T-cell (primary cell): ENCODE data around the gene DSC2. TPM values are rescaled to one million over a fixed set of nuclear protein-coding genes. Genes with fewer than 3 reads are reported as not detected.
"Not testable (repeated sequence)": the region's sequence is repeated elsewhere in the genome, so short reads cannot be mapped to it uniquely, and the experiment has no call there.

Experiments
- ATAC-seq, 4 experiments: fragments of 200-7000 bp in 3 of 4; fragments of 150-1000 bp in 1 of 4; cut with Tn5 transposase; replicated peaks in 1 of 4; 1 replicate in 3 of 4; 2 replicates in 1 of 4; pipeline ENCODE4 v1.10.0; 2021; ENCODE audit warnings: moderate library complexity in 3 of 4, mild to moderate bottlenecking in 2 of 4, moderate number of reproducible peaks in 1 of 4
- CTCF ChIA-PET, 2 donors: fragments of 300-600 bp; sonication (Branson Sonifier 250); formaldehyde crosslinking; loops; one replicate each; lab custom pipeline; 2022; ENCODE audit warnings: antibody characterized with exemption in 2 of 2; lab: Charles Lee
- POLR2A ChIA-PET, 2 donors: fragments of 300-600 bp; sonication (Branson Sonifier 250); formaldehyde crosslinking; loops; one replicate each; lab custom pipeline; 2022; ENCODE audit warnings: antibody characterized with exemption in 2 of 2; lab: Charles Lee
- DNase-seq, 35 experiments: peaks; one replicate each; pipeline versions ENCODE4 v3.0.0 to v3.0.0-alpha.2; 2013 to 2023
- H3K27ac ChIP-seq: one replicate; pipeline ENCODE4 v1.5.1; 2013; ENCODE audit warnings: low read length
- H3K27me3 ChIP-seq, 2 experiments: replicated peaks in 1 of 2; 1 replicate in 1 of 2; 2 replicates in 1 of 2; pipeline versions ENCODE4 v1.6.1 to v1.7.0; 2013; ENCODE audit warnings: low read length in 1 of 2, mixed read lengths in 1 of 2; ENCODE audit not compliant: control insufficient read depth in 2 of 2, insufficient read depth in 2 of 2; ENCODE audit errors: extremely low read depth in 1 of 2
- H3K36me3 ChIP-seq, 2 donors: 1 replicate in 1 of 2; 2 replicates in 1 of 2; pipeline versions ENCODE4 v1.6.1 to v1.7.0; 2013; ENCODE audit warnings: low read length in 1 of 2; ENCODE audit not compliant: control insufficient read depth in 2 of 2, insufficient read depth in 1 of 2; ENCODE audit errors: extremely low read depth in 1 of 2
- H3K4me1 ChIP-seq, 2 experiments: 1 replicate in 1 of 2; 2 replicates in 1 of 2; pipeline versions ENCODE4 v1.6.1 to v1.7.0; 2013; ENCODE audit warnings: low read length in 2 of 2, mixed read lengths in 1 of 2; ENCODE audit not compliant: insufficient read depth in 2 of 2, control insufficient read depth in 1 of 2; ENCODE audit errors: extremely low read depth in 1 of 2
- H3K4me3 ChIP-seq, 2 donors: 1 replicate in 1 of 2; 2 replicates in 1 of 2; pipeline versions ENCODE4 v1.5.1 to v1.7.0; 2013; ENCODE audit warnings: mild to moderate bottlenecking in 2 of 2, low read length in 1 of 2, moderate library complexity in 1 of 2; ENCODE audit not compliant: control insufficient read depth in 1 of 2; ENCODE audit errors: extremely low read depth in 1 of 2
- H3K9me3 ChIP-seq: 2 replicates; pipeline ENCODE4 v1.7.0; 2013
- H3K27ac Mint-ChIP-seq, 2 donors: one replicate each; pipeline ENCODE4 v1.8.0; 2020 to 2021; ENCODE audit warnings: mild to moderate bottlenecking in 2 of 2, mixed read lengths in 2 of 2
- H3K27me3 Mint-ChIP-seq, 2 donors: one replicate each; pipeline ENCODE4 v1.8.0; 2021 to 2022; ENCODE audit warnings: mixed read lengths in 2 of 2
- H3K36me3 Mint-ChIP-seq: one replicate; pipeline ENCODE4 v1.8.0; 2021; ENCODE audit warnings: mixed read lengths
- H3K4me1 Mint-ChIP-seq, 3 donors: one replicate each; pipeline ENCODE4 v1.8.0; 2020 to 2022; ENCODE audit warnings: mixed read lengths in 3 of 3, mild to moderate bottlenecking in 1 of 3
- H3K4me3 Mint-ChIP-seq, 3 donors: one replicate each; pipeline ENCODE4 v1.8.0; 2020 to 2022; ENCODE audit warnings: mild to moderate bottlenecking in 3 of 3, mixed read lengths in 3 of 3, moderate library complexity in 3 of 3
- H3K9me3 Mint-ChIP-seq, 3 donors: one replicate each; pipeline ENCODE4 v1.8.0; 2020 to 2022; ENCODE audit warnings: mixed read lengths in 3 of 3
- WGBS: methylation state at CpG from one replicate; pipeline ENCODE4 v1.1.5; 2013; ENCODE audit warnings: missing lambda C conversion rate; ENCODE audit not compliant: insufficient coverage; 5-methylcytosine and 5-hydroxymethylcytosine counted together
- total RNA-seq, 35 experiments: library from RNA in 6 of 35; stranded (reverse) in 6 of 35; fragments of 120-200 nt in 1 of 35; gene quantifications; one replicate each; pipeline versions ENCODE4 v1.2.1 to v1.2.4 and lab custom pipeline; 2013 to 2026

The DSC2 gene
- total RNA-seq, 5 donors from 2014 or later (not counting 1 experiment from before 2014, with no cell fraction given) = 0.09 to 0.16 (median 0.13) TPM; not detected in 2

DNA sequence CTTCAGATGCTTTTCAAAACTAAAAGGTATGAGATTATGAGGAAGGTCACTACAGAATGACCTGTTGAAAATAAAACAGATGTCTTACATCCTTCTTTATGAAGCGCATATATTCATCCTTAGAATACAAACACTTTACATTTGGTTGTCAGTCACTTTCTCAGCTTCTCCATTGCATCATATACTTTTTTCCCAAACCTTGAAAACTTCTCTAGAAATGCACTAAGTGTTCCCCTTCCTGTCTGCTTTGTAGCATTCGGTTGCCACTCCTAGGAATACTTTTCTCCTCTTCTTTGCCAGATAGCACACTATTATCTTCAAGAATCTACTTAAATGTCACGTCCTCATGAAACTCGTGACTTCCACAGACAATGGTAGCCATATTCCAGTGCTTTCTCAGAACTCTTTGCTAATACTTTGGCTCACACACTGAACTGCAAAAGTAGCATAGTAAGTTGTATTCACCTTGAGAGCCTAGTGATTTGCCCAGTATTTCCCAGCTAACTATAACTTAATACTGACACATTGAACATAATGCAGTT lies 32.8 kb upstream of the DSC2 start:
- peaks cover 0 to 9% (median 0%) of the 10 kb centered on the region in 3 donors for H3K9me3 Mint-ChIP-seq
- no peak for ATAC-seq
- no peak overlapping the region for H3K4me3 Mint-ChIP-seq
- H3K36me3 Mint-ChIP-seq = no peaks in the 10 kb centered on the region
- no peak for DNase-seq
- ChIA-PET POLR2A (no interaction called here), CTCF (no interaction called here)
- Histone ChIP-seq H3K27ac (no peak overlapping the region), H3K4me1 (no peaks in the 10 kb centered on the region), H3K4me3 (no peak overlapping the region), H3K27me3 (no peaks in the 10 kb centered on the region), H3K9me3 (no peaks in the 10 kb centered on the region), H3K36me3 (no peaks in the 10 kb centered on the region)
- 78% methylated on average over 3 of the region's 4 CpGs for WGBS
- no peaks in the 10 kb centered on the region for H3K27me3 Mint-ChIP-seq
- H3K27ac Mint-ChIP-seq = no peak overlapping the region
- H3K4me1 Mint-ChIP-seq = no peaks in the 10 kb centered on the region

DNA sequence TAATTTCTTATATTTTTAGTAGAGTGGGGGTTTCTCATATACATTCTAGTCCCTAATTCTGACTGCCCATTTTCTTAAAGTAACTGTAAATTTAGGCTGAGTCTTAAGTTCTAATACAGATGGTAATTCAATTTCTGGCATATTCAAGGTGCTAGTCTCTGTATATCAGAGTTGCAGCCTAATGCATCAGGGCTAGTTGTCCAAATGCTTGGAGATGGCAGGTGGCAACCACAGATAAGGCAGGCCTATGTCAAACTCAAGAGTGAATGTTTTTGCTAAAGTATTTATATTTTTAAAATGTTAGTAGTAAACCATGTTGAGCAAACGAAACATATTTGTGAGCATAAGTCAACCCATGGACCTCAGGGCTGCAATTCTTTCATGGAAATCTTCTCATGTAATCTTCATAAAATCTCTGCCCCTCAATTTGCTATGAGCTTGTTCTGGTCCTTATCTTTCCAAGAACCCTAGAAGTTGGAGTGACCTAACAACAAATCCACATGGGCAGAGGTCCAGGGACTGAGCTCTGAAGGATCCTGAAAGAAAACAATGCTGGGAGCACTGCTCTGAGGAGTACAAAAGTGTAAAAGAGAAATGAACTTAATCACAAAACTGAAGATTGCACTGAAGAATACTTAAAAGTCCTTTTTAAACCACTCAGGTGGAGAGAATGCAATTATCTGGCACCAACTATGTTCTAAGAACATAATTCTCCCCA lies 27.3 kb upstream of the DSC2 start:
- no peak overlapping the region for H3K4me3 Mint-ChIP-seq
- H3K4me1 Mint-ChIP-seq = no peaks in the 10 kb centered on the region
- no CpG with 5 or more reads among the region's 1 CpG for WGBS
- H3K36me3 Mint-ChIP-seq = no peaks in the 10 kb centered on the region
- Histone ChIP-seq H3K4me1 (no peaks in the 10 kb centered on the region), H3K27ac (no peak overlapping the region), H3K27me3 (no peaks in the 10 kb centered on the region), H3K4me3 (no peak overlapping the region), H3K9me3 (no peaks in the 10 kb centered on the region), H3K36me3 (no peaks in the 10 kb centered on the region)
- ChIA-PET CTCF (no interaction called here), POLR2A (no interaction called here)
- H3K27ac Mint-ChIP-seq = no peak overlapping the region
- ATAC-seq (no peak), DNase-seq (no peak)
- H3K9me3 Mint-ChIP-seq = peaks cover 4 to 7% (median 6%) of the 10 kb centered on the region in 3 donors
- H3K27me3 Mint-ChIP-seq = no peaks in the 10 kb centered on the region

DNA sequence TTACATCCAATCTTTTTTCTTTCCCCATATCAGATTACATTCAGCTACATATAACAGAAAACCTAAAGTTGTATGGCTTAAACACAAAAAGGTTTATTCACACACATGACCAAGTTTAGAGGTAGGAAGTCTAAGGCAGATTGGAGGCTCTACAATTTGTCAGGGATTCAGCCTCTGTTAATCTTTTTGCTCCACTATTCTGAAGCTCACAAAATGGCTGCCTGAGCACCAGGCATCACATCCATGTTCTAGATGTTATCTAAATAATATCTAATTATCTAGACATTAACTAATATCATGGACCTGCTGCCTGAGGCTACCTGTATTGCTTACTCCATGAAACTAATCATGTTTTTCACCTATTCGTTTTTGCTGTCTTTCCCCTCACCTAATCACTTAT lies 23.7 kb upstream of the DSC2 start:
- ATAC-seq = no peak
- ChIA-PET CTCF (interaction anchor here in 1 of 2 donors (0.6 kb wide), 1 partner anchor 218 kb away, joined by 3 read pairs; no protein-coding TSS in a partner anchor), POLR2A (no interaction called here)
- no CpG with 5 or more reads among the region's 1 CpG for WGBS
- H3K4me1 ChIP-seq = no peaks in the 10 kb centered on the region
- no peaks in the 10 kb centered on the region for H3K27me3 Mint-ChIP-seq
- H3K4me1 Mint-ChIP-seq = no peaks in the 10 kb centered on the region
- H3K27ac ChIP-seq = no peak overlapping the region
- peaks cover 4 to 10% (median 6%) of the 10 kb centered on the region in 3 donors for H3K9me3 Mint-ChIP-seq
- DNase-seq = no peak
- H3K4me3 Mint-ChIP-seq = no peak overlapping the region
- no peaks in the 10 kb centered on the region for H3K9me3 ChIP-seq
- no peaks in the 10 kb centered on the region for H3K27me3 ChIP-seq
- H3K4me3 ChIP-seq = no peak overlapping the region
- H3K36me3 ChIP-seq = no peaks in the 10 kb centered on the region
- H3K36me3 Mint-ChIP-seq = no peaks in the 10 kb centered on the region
- H3K27ac Mint-ChIP-seq = no peak overlapping the region

DNA sequence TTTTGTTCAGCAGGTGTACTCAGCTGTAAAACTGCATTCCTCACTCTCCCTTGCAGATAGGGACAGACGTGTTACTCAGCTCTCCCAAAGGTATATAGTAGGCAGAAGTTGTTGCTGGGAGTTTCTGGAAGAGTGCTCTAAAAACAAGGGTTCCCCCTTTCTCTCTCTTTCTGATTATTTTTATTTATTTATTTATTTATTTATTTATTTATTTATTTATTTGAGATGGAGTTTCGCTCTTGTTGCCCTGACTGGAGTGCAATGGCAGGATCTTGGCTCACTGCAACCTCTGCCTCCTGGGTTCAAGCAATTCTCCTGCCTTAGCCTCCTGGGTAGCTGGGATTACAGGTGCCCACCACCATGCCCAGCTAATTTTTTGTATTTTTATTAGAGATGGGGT lies 20.9 kb upstream of the DSC2 start:
- ATAC-seq, H3K4me1 Mint-ChIP-seq, H3K36me3 Mint-ChIP-seq, H3K27ac ChIP-seq, POLR2A ChIA-PET, CTCF ChIA-PET, H3K4me3 ChIP-seq, H3K27me3 Mint-ChIP-seq, H3K4me3 Mint-ChIP-seq, H3K27ac Mint-ChIP-seq, H3K36me3 ChIP-seq, DNase-seq, H3K4me1 ChIP-seq, H3K9me3 ChIP-seq, H3K27me3 ChIP-seq: not testable (repeated sequence)
- WGBS = no CpG with 5 or more reads among the region's 2 CpGs
- peaks cover 8 to 17% (median 10%) of the 10 kb centered on the region in 3 donors for H3K9me3 Mint-ChIP-seq

DNA sequence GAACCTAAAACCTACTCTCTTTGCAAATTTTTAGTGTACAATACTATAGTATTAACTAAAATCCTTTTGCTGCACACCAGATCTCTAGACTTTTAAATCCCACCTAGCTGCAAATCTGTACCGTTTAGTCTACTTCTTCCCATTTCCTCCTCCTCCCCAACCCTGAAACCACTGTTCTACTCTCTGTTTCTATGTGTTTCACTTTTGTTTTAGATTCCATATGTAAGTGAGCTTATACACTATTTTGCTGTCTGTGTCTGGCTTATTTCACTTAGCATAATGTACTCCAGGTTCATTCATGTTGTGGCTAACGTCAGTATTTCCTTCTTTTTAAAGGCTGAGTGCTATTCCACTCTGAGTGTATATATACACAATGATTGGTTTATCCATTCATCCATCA lies 18.4 kb upstream of the DSC2 start:
- CTCF ChIA-PET = no interaction called here

DNA sequence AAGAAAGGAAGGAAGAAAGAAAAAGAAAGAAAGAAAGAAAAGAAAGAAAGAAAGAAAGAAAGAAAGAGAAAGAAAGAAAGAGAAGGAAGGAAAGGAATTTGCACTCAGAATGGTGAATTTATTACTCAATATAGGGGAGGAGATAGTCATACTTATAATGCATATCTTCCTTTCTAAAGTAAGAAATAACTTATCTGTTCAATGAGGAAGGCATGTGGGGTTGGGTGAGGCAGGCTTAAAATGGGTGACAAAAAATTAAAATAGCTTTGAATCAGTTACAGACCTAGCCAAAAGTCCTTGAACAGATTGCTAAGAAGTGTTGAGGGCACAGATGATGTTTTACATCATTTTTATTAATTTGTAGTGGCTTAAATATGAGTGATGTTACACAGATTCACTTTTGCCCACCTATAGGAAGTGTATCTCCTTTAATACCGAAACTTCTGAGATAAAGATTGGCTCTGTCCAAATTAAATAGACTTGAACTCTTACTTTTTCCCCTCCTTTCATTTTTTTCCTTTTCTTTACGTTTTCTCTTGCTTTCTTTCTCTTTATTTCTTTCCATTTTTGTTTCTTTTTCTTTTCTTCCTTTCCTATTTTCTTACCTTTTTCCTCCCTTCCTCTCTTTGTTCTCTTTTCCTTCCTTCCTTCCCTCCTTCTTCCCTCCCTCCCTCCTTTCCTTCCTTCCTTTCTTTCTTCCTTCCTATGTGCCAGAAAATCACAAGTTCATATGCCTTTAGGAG lies 14.8 kb upstream of the DSC2 start:
- H3K27ac Mint-ChIP-seq = no peak overlapping the region
- no peaks in the 10 kb centered on the region for H3K36me3 ChIP-seq
- peaks cover 8 to 14% (median 13%) of the 10 kb centered on the region in 3 donors for H3K9me3 Mint-ChIP-seq
- H3K36me3 Mint-ChIP-seq = no peaks in the 10 kb centered on the region
- 60% methylated on average over 2 of the region's 2 CpGs for WGBS
- H3K4me3 ChIP-seq = no peak overlapping the region
- no peaks in the 10 kb centered on the region for H3K27me3 Mint-ChIP-seq
- ChIA-PET POLR2A (interaction anchor here in 1 of 2 donors (0.8 kb wide), 1 partner anchor 1254 kb away, joined by 4 read pairs; no protein-coding TSS in a partner anchor), CTCF (no interaction called here)
- H3K27me3 ChIP-seq = no peaks in the 10 kb centered on the region
- no peak overlapping the region for H3K4me3 Mint-ChIP-seq
- no peak for DNase-seq
- no peak for ATAC-seq
- H3K9me3 ChIP-seq = no peaks in the 10 kb centered on the region
- H3K27ac ChIP-seq = no peak overlapping the region
- no peaks in the 10 kb centered on the region for H3K4me1 Mint-ChIP-seq
- no peaks in the 10 kb centered on the region for H3K4me1 ChIP-seq

More for the DNA sequence above, 18.4 kb upstream of the DSC2 start:
- ATAC-seq (no peak), DNase-seq (no peak)
- POLR2A ChIA-PET = interaction anchor here in 1 of 2 donors (0.6 kb wide), 1 partner anchor 1839 kb away, joined by 4 read pairs; no protein-coding TSS in a partner anchor
- Histone ChIP-seq H3K27me3 (no peaks in the 10 kb centered on the region), H3K4me3 (no peak overlapping the region), H3K4me1 (no peaks in the 10 kb centered on the region), H3K36me3 (no peaks in the 10 kb centered on the region), H3K9me3 (no peaks in the 10 kb centered on the region), H3K27ac (no peak overlapping the region)
- no CpG with 5 or more reads among the region's 2 CpGs for WGBS
- Mint-ChIP-seq H3K4me3 (no peak overlapping the region), H3K27me3 (no peaks in the 10 kb centered on the region), H3K9me3 (peaks cover 8 to 15% (median 14%) of the 10 kb centered on the region in 3 donors), H3K27ac (no peak overlapping the region), H3K36me3 (no peaks in the 10 kb centered on the region), H3K4me1 (no peaks in the 10 kb centered on the region)
